AG04450 (cell line): ENCODE data around the gene SRF. TPM values are rescaled to one million over a fixed set of nuclear protein-coding genes. Genes with fewer than 3 reads are reported as not detected.
A peak's percentile ranks its signal among the peaks of the same experiment; 100 is the strongest.

ENCODE experiments used
- CTCF ChIA-PET: fragments of 300-600, 350-600 bp; formaldehyde crosslinking; extraction: SDS; loops from one replicate; lab custom pipeline; 2022; ENCODE audit warnings: antibody characterized with exemption, inconsistent platforms; lab: Charles Lee
- POLR2A ChIA-PET: fragments of 350-600 bp; formaldehyde crosslinking; extraction: SDS; loops from one replicate; lab custom pipeline; 2021; ENCODE audit warnings: antibody characterized with exemption, inconsistent platforms; lab: Yijun Ruan, JAX
- DNase-seq: peaks from one replicate; pipeline ENCODE4 v3.0.0-alpha.2; 2011; ENCODE audit warnings: low read depth, low spot score
- H3K27ac ChIP-seq: one replicate; pipeline ENCODE4 v1.5.1; 2012; ENCODE audit warnings: low read depth, low read length, control low read depth
- H3K27me3 ChIP-seq: one replicate; pipeline ENCODE4 v1.6.0; 2012; ENCODE audit warnings: low read length; ENCODE audit not compliant: control insufficient read depth, insufficient read depth
- H3K4me3 ChIP-seq: 2 replicates; pipeline ENCODE4 v1.5.1; 2011; ENCODE audit warnings: mild to moderate bottlenecking, low read depth, low read length, control low read depth
- H3K9me3 ChIP-seq: 2 replicates; pipeline ENCODE4 v1.5.1; 2012; ENCODE audit warnings: low read length; ENCODE audit not compliant: control insufficient read depth, insufficient read depth
- polyA plus RNA-seq: library from polyadenylated mRNA; depleted of rRNA; stranded (reverse); fragments of >200 nt; gene quantifications from 2 replicates; pipeline ENCODE4 v1.2.3, GENCODE V29; 2011
- TF ChIP-seq, protein P1 (sequence below): IDR thresholded peaks from 2 replicates; pipeline ENCODE4 v1.5.1; 2011; ENCODE audit warnings: low read depth, low read length, control low read depth, inconsistent platforms

SRF gene
- polyA plus RNA-seq, 1 experiment = 36.8 TPM

DNA sequence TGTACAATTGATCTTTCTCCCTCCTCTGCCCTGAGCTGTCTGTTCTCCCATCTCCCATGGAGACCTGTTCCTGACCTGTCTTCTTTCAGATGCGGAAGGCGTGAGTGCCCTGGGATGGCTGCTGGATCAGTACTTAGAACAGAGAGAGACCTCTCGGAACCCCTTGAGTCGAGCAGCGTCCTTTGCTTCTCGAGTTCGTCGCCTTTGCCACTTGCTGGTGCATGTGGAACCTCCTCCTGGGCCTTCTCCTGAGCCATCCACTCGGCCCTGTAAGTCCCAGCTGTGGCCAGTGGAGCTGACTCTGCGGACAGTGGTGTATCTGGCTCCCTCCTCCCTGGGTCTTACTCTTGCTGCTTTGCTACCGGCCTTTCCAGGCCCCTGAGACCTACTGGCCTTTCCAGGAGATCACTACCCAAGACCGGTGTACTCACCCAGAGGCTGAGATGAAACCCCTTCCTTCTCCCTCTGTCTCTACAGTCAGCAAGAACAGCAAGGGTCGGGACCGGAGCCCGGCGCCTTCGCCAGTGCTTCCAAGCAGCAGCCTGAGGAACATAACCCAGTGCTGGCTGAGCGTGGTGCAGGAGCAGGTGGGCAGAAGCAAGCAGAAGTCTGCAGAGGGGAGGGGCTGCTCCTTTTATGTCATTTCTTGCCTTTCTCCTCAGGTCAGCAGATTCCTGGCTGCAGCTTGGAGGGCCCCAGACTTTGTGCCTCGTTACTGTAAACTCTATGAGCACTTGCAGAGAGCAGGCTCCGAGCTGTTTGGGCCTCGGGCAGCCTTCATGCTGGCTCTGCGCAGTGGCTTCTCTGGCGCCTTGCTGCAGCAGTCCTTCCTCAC lies 33.4 kb downstream of the SRF start:
- no peak for DNase-seq
- ChIA-PET POLR2A (no interaction called here), CTCF (no interaction called here)
- no peak overlapping the region for H3K27ac ChIP-seq
- peaks cover 4% of the 10 kb centered on the region for H3K9me3 ChIP-seq
- H3K4me3 ChIP-seq = no peak overlapping the region
- TF ChIP-seq, protein P1, sequence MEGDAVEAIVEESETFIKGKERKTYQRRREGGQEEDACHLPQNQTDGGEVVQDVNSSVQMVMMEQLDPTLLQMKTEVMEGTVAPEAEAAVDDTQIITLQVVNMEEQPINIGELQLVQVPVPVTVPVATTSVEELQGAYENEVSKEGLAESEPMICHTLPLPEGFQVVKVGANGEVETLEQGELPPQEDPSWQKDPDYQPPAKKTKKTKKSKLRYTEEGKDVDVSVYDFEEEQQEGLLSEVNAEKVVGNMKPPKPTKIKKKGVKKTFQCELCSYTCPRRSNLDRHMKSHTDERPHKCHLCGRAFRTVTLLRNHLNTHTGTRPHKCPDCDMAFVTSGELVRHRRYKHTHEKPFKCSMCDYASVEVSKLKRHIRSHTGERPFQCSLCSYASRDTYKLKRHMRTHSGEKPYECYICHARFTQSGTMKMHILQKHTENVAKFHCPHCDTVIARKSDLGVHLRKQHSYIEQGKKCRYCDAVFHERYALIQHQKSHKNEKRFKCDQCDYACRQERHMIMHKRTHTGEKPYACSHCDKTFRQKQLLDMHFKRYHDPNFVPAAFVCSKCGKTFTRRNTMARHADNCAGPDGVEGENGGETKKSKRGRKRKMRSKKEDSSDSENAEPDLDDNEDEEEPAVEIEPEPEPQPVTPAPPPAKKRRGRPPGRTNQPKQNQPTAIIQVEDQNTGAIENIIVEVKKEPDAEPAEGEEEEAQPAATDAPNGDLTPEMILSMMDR = no peak
- no peaks in the 10 kb centered on the region for H3K27me3 ChIP-seq

DNA sequence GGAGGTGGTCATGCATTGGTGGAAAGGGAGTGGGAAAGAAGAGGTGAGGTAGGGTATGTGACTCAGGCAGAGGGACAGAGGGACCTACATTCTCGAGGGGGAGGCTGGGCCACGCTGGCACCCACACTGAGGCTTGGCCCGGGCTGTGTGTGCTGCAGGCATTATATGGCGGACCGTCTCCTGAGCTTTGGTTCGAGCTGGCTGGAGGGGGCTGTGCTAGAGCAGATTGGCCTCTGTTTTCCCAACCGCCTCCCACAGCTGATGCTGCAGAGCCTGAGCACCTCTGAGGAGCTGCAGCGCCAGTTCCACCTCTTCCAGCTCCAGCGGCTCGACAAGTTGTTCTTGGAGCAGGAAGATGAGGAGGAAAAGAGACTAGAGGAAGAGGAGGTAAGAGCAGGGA lies 34.8 kb downstream of the SRF start:
- POLR2A ChIA-PET = no interaction called here
- H3K27ac ChIP-seq = no peak overlapping the region
- H3K4me3 ChIP-seq = no peak overlapping the region
- H3K27me3 ChIP-seq = no peaks in the 10 kb centered on the region
- TF ChIP-seq, protein P1 = no peak
- no peak for DNase-seq
- H3K9me3 ChIP-seq = peaks cover 4% of the 10 kb centered on the region
- CTCF ChIA-PET = no interaction called here

DNA sequence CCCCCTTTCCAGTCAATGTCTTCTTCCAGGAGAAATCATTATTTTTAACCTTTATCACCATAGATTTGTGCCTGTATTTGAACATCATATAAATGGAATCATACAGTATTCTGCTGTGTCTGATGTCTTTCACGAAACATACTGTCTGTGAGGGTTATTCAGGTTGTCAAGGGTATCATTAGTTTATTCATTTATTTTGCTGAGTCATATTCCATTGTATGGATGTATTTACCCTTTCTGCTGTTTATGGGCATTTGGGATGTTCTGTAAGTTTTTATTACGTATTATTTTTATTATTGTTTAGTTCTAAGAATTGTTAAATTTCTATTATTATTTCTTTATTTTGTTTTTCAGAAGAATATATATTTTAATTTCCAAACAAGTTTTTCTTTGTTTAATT lies 36.2 kb downstream of the SRF start:
- POLR2A ChIA-PET = no interaction called here
- TF ChIP-seq, protein P1 = no peak
- Histone ChIP-seq H3K27ac (no peak overlapping the region), H3K9me3 (peaks cover 4% of the 10 kb centered on the region), H3K4me3 (no peak overlapping the region), H3K27me3 (no peaks in the 10 kb centered on the region)
- DNase-seq = no peak
- CTCF ChIA-PET = no interaction called here

DNA sequence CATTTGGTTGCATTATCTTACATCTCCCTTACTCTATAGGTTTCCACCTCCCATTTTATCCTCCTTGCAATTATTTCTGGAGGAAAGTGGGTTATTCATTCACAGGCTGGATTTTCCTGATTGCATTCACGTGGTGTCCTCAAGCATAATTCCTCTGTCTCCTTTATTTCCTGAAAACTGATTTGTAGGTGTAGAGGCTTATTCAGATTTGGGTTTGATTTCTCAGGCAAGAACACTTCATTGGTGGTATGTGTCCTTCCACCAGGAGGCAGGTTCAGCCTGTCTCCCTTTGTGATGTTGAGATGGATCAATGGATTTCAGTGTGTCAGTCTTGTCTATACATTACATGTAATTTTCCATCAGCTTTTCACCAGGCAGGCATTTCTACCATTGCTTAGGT lies 40.9 kb downstream of the SRF start:
- CTCF ChIA-PET = no interaction called here
- DNase-seq = no peak
- Histone ChIP-seq H3K9me3 (no peaks in the 10 kb centered on the region; the same call in 1 of the 2 replicates), H3K27me3 (no peaks in the 10 kb centered on the region), H3K27ac (no peak overlapping the region), H3K4me3 (no peak overlapping the region)
- POLR2A ChIA-PET = no interaction called here
- TF ChIP-seq, protein P1 = peak; percentile 19; the same call in 1 of the 2 replicates

DNA sequence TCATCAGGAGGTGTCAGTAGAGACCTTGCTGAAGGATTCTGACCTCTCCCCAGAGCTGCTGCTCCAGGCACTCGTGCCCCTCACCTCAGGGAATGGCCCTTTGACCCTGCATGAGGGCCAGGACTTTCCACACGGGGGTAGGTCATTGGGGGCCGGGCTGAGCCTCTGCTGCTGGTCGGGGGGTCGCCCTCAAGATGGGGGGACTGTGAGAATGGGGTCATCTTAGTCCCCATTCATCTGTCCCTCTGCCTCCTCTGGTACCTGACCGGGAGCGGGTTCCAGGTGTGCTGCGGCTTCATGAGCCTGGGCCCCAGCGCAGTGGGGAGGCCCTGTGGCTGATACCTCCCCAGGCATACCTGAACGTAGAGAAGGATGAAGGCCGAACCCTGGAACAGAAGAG lies 42.4 kb downstream of the SRF start:
- Histone ChIP-seq H3K9me3 (no peaks in the 10 kb centered on the region; the same call in 1 of the 2 replicates), H3K27ac (no peak overlapping the region), H3K4me3 (no peak overlapping the region), H3K27me3 (no peaks in the 10 kb centered on the region)
- DNase-seq = no peak
- ChIA-PET CTCF (interaction anchor here (1.1 kb wide), 1 partner anchor 16 kb away, joined by 4 read pairs; the partner anchor contains the start of gene DNPH1), POLR2A (no interaction called here)
- TF ChIP-seq, protein P1 = no peak
